ENCODE results near the gene CASZ1.
A peak's percentile ranks its signal among the peaks of the same experiment; 100 is the strongest.

The CASZ1 gene

GRCh38 chr1:10698726-10699469, 97.5 kb downstream of the CASZ1 start:
- DNase-seq = no peak

- no peak for DNase-seq
Observed at GRCh38 chr1:10697621-10698160, 98.8 kb downstream of the CASZ1 start.

- no peak for DNase-seq
Observed at GRCh38 chr1:10696977-10697376, 99.5 kb downstream of the CASZ1 start.

GRCh38 chr1:10694633-10695627, 101.5 kb downstream of the CASZ1 start:
- peak; percentile 91 for DNase-seq

- DNase-seq = peak; percentile 89
Observed at GRCh38 chr1:10694274-10694632, 102.2 kb downstream of the CASZ1 start.

GRCh38 chr1:10693497-10694273, 102.8 kb downstream of the CASZ1 start:
- peak; percentile 49 for DNase-seq

- DNase-seq = no peak
Observed at GRCh38 chr1:10693152-10693496, 103.3 kb downstream of the CASZ1 start.

- peak; percentile 3 for DNase-seq
Observed at GRCh38 chr1:10692401-10693021, 103.9 kb downstream of the CASZ1 start.

GRCh38 chr1:10691740-10692125, 104.7 kb downstream of the CASZ1 start:
- no peak for DNase-seq

GRCh38 chr1:10691075-10691739, 105.2 kb downstream of the CASZ1 start:
- no peak for DNase-seq

- DNase-seq = no peak
Observed at GRCh38 chr1:10690484-10690883, 106.0 kb downstream of the CASZ1 start.

- no peak for DNase-seq
Observed at GRCh38 chr1:10688409-10688786, 108.0 kb downstream of the CASZ1 start.

GRCh38 chr1:10687782-10688408, 108.6 kb downstream of the CASZ1 start:
- DNase-seq = peak; percentile 35

GRCh38 chr1:10687251-10687651, 109.2 kb downstream of the CASZ1 start:
- DNase-seq = peak; percentile 59

- peak; percentile 89 for DNase-seq
Observed at GRCh38 chr1:10686404-10687040, 109.9 kb downstream of the CASZ1 start.

- no peak for DNase-seq
Observed at GRCh38 chr1:10685808-10686403, 110.5 kb downstream of the CASZ1 start.

- DNase-seq = no peak
Observed at GRCh38 chr1:10685196-10685807, 111.1 kb downstream of the CASZ1 start.

GRCh38 chr1:10684221-10684620, 112.2 kb downstream of the CASZ1 start:
- no peak for DNase-seq

GRCh38 chr1:10682449-10683309, 113.8 kb downstream of the CASZ1 start:
- peak; percentile 74 for DNase-seq

Data from NCI-H69 (cell line).